Mucosa of rectum (tissue), 2 donors: Measurements from ENCODE around the gene TMEM185B.
A peak's percentile ranks its signal among the peaks of the same experiment; 100 is the strongest.
"Not testable (repeated sequence)": the region's sequence is repeated elsewhere in the genome, so short reads cannot be mapped to it uniquely, and the experiment has no call there.

Experiments used
- H3K27ac ChIP-seq, 2 donors: one replicate each; pipeline ENCODE4 v1.7.0; 2013; ENCODE audit warnings: inconsistent platforms in 2 of 2, low read depth in 2 of 2, low read length in 2 of 2
- H3K27me3 ChIP-seq, 2 donors: one replicate each; pipeline ENCODE4 v1.7.0; 2013; ENCODE audit warnings: low read length in 2 of 2; ENCODE audit not compliant: control insufficient read depth in 2 of 2, insufficient read depth in 2 of 2
- H3K36me3 ChIP-seq, 2 donors: one replicate each; pipeline ENCODE4 v1.7.0; 2013; ENCODE audit warnings: low read length in 2 of 2; ENCODE audit not compliant: control insufficient read depth in 2 of 2, insufficient read depth in 2 of 2
- H3K4me1 ChIP-seq, 2 donors: one replicate each; pipeline ENCODE4 v1.7.0; 2013; ENCODE audit warnings: low read length in 2 of 2, mild to moderate bottlenecking in 1 of 2; ENCODE audit not compliant: control insufficient read depth in 2 of 2, insufficient read depth in 2 of 2
- H3K4me3 ChIP-seq, 2 donors: one replicate each; pipeline ENCODE4 v1.7.0; 2013; ENCODE audit warnings: low read length in 2 of 2
- H3K9ac ChIP-seq, 2 donors: one replicate each; pipeline ENCODE4 v1.7.0; 2013; ENCODE audit warnings: low read length in 2 of 2, low read depth in 1 of 2, mild to moderate bottlenecking in 1 of 2
- H3K9me3 ChIP-seq, 2 donors: one replicate each; pipeline ENCODE4 v1.7.0; 2013; ENCODE audit warnings: low read length in 2 of 2; ENCODE audit not compliant: control insufficient read depth in 2 of 2
- donor health status: healthy.
- donor health status: Normal muscosa, but diverticular disease.

Gene TMEM185B

DNA sequence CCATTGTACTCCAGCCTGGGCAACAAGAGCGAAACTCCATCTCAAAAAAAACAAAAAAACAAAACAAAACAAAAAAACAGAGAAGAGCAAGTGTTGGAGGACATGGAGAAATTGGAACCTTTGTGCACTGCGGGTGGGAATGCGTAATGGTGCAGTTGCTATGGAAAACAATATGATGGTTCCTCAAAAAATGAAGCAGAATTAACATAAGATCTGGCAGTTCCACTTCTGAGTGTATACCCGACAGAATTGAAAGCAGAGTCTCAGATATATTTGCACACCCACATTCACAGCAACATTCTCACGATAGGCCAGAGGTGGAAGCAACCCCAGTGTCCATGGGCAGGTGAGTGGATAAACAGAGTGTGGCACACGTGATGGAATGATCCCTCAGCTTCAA lies 18.5 kb upstream of the TMEM185B start:
- Histone ChIP-seq H3K27ac (no peak overlapping the region), H3K9ac (no peak overlapping the region), H3K4me1 (peaks cover 40 to 46% of the 10 kb centered on the region in 2 donors)

DNA sequence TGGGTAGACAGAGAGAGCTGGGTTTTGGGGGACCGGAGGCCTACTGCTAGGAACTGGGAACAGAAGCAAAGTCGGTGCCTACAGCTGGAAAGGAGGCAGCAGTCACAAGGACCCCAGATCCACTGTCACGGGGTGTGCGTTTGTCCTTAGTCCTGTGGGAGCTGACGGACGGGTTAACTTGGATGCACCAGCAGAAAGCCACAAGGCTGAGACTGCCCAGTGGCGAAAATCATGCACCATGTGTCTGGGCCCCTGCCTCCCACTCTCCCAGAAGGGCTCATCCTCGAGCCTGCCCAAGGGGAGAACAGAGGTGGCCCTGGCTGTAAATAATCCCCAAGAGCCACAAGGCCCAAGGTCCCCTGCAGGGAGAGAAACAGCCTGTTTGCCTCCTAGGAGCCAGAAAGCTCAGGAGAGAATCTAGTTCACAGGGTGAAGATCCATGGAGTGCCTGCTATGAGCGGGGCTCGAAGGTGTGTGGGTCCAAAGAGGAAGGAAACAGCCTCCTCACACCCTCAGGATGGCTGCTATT lies 17.8 kb upstream of the TMEM185B start:
- H3K27ac ChIP-seq: no peak overlapping the region

More for the DNA sequence above, 18.5 kb upstream of the TMEM185B start:
- H3K36me3 ChIP-seq: no peaks in the 10 kb centered on the region
- H3K27me3 ChIP-seq: no peaks in the 10 kb centered on the region
- H3K9me3 ChIP-seq: no peaks in the 10 kb centered on the region
- H3K4me3 ChIP-seq: no peak overlapping the region

DNA sequence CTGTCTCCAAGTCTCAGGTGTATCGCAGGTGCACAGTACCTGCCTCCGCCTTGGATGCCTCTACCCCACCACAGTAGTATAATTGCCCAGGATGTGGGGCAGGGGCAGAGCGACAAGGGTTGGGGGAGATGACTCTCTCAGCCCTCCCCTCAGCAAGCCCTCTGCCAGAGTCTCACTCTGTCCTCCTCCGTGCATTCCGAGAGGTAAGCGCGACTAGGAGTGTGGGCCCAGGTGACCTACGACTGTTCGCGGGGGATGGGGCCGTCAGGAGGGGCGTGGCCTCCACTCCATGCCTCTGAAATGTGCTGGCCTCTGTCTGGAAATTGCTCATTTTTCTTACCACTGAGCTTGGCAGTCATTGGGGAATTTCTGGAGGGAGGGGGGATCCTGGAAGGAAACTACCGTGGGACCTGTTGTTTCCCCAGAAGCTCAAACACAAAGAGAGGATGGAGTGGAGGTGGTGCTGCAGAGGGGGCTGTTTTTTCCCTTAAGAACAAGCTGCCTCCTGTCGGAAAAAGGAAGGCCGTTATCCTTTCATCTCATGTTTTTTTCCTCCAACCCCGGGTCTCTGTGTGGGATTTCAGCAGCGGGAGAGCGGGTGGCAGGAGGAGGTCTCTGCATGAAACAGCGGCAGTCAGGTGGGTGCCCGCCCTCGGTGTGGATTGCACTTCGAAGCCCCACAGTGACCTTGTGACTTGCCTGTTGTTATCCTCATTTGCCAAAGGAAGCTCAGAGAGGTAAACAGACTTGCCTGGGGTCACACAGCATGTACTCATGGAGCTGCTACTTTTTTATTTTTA lies 16.5 kb upstream of the TMEM185B start:
- no peaks in the 10 kb centered on the region for H3K27me3 ChIP-seq
- H3K4me3 ChIP-seq: no peak overlapping the region
- H3K4me1 ChIP-seq: peaks cover 28% of the 10 kb centered on the region in 2 donors
- peak overlapping the region; percentile 76 to 90 for H3K27ac ChIP-seq
- peak overlapping the region in 1 of 2 donors; percentile 50 for H3K9ac ChIP-seq
- no peaks in the 10 kb centered on the region for H3K36me3 ChIP-seq
- H3K9me3 ChIP-seq: no peaks in the 10 kb centered on the region

More for the DNA sequence above, 17.8 kb upstream of the TMEM185B start:
- Histone ChIP-seq H3K36me3 (no peaks in the 10 kb centered on the region), H3K9ac (no peak overlapping the region), H3K9me3 (no peaks in the 10 kb centered on the region), H3K27me3 (no peaks in the 10 kb centered on the region), H3K4me1 (peaks cover 34 to 40% of the 10 kb centered on the region in 2 donors), H3K4me3 (no peak overlapping the region)

DNA sequence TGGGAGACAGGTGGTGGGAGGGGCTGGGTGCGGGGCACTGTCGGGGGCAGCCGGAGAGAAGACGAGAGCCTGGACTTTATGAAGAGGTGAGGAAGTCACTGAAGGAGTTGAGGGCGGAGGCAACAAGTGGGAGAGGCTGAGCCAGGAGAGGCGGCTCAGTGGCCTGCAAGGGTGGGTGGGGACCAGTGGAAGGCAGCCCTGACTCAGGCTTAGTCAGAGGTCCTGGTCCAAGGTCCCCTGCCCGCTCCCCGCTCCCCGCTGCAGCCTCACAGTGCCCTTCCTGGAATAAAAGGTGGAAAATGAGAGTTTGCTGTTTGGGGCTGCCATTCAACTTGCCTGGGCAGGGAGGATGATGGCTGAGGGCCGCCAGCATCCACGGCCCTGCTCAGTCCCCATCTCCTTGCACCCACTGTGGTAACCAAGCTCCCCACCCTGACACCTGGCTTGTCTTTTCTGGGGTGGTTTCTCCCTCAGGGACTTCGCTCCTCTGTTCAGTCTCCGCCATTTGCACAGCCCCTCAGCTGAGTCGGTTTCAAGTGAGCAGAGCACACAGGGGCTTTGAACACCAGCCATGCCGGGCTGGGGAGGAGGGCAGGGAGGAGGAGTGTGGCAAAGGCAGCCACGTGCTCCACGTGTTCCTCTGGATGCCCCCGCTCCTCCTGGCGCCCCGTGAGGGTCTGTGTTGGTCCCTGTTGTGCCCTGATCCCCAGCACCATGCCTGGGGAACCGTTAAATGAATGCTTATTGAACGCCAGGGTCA lies 15.7 kb upstream of the TMEM185B start:
- H3K27ac ChIP-seq: peak overlapping the region; percentile 76 to 90
- H3K9me3 ChIP-seq: no peaks in the 10 kb centered on the region
- H3K36me3 ChIP-seq: no peaks in the 10 kb centered on the region
- peak overlapping the region in 1 of 2 donors; percentile 63 for H3K9ac ChIP-seq
- peak overlapping the region in 1 of 2 donors; percentile 21 for H3K4me3 ChIP-seq
- no peaks in the 10 kb centered on the region for H3K27me3 ChIP-seq
- H3K4me1 ChIP-seq: peaks cover 23 to 24% of the 10 kb centered on the region in 2 donors

DNA sequence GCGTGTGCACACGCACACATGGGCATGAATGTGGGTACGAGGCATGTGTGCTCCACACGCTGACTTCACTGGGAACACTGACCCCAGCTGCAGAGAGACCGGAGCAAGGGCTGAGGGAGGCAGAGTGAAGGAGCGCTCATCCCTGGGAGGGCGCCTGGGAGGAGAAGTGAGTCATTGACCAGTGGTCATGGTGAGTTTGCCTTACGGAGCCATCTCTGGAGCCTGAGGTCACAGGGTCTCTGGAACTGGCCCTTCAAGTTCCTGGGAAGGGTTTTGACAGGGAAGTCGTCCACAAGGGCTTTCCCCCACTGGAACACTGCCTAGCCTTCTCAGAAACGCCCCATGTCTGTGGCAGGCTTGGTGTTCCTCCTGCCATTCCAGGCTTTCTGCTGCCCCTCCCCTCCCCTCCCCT lies 14.3 kb upstream of the TMEM185B start:
- Histone ChIP-seq H3K36me3 (no peaks in the 10 kb centered on the region), H3K27me3 (no peaks in the 10 kb centered on the region), H3K27ac (peak overlapping the region; percentile 76 to 90), H3K9me3 (no peaks in the 10 kb centered on the region), H3K4me1 (peaks cover 21 to 26% of the 10 kb centered on the region in 2 donors), H3K9ac (no peak overlapping the region), H3K4me3 (no peak overlapping the region)

DNA sequence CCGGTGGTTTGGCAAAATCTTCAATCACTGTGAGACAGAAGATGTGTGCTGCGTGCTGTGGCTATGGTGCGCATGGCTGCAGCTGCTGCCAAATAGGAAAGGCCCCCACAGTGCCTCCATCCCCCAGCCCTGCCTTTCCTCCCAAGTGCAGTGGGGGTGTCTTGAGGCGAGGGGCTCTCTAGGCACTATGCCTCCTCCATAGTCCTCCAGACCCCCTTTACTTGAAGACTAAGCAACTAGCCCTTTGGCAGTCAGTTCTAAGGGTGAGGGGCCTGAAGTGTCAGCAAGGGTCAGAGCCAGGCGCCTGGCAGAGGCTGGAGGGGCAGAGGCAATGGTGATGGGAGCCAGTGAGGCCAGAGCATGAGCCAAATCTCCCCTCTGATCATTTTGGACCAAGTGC lies 13.6 kb upstream of the TMEM185B start:
- Histone ChIP-seq H3K9ac (no peak overlapping the region), H3K36me3 (no peaks in the 10 kb centered on the region), H3K27ac (no peak overlapping the region), H3K4me1 (peaks cover 27 to 29% of the 10 kb centered on the region in 2 donors), H3K9me3 (no peaks in the 10 kb centered on the region), H3K4me3 (no peak overlapping the region), H3K27me3 (no peaks in the 10 kb centered on the region)

DNA sequence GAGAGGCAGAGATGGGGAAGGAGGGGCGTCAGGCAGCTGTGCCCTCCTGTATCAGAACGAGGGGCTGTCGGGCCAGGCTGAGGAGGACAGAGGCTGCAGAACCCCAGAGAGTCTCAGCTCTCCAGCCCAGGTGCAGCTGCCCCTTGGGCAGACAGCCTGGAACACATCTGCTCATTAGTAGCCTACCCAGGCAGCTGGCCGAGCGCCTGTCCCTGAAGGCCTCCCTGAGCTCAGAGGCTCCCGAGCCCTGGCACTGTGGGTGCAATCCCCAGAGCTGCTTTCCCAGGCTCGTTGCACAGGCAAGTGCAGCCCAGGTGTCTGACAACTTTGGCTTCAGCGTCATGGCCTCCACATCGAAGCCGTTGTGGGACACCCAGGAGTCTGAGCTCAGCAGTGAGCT lies 13.1 kb upstream of the TMEM185B start:
- no peaks in the 10 kb centered on the region for H3K9me3 ChIP-seq
- H3K27me3 ChIP-seq: no peaks in the 10 kb centered on the region
- no peak overlapping the region for H3K27ac ChIP-seq
- H3K9ac ChIP-seq: no peak overlapping the region
- no peak overlapping the region for H3K4me3 ChIP-seq
- H3K4me1 ChIP-seq: peaks cover 28 to 29% of the 10 kb centered on the region in 2 donors
- H3K36me3 ChIP-seq: no peaks in the 10 kb centered on the region

DNA sequence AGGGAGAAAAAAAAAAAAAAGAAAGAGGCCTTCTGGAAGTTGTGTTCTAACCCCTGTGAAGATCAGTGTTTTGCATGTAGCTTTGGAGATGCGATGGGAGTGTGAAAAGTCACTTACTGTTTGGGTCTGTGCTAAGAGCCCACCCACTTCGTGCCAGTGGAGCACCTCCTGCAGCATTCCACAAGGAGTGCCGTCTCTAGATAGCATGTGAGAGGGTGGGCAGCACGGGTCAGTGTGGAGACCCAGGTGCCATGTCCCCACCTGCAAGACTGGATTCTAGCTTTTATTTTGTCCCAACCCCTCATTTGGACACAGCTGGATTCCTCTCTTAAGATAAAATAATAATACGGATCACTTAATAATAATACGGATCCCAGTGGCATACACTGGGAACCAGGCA lies 12.5 kb upstream of the TMEM185B start:
- Histone ChIP-seq H3K4me3 (no peak overlapping the region), H3K4me1 (peaks cover 34% of the 10 kb centered on the region in 2 donors), H3K9ac (no peak overlapping the region), H3K9me3 (no peaks in the 10 kb centered on the region), H3K27me3 (no peaks in the 10 kb centered on the region), H3K36me3 (no peaks in the 10 kb centered on the region), H3K27ac (no peak overlapping the region)

DNA sequence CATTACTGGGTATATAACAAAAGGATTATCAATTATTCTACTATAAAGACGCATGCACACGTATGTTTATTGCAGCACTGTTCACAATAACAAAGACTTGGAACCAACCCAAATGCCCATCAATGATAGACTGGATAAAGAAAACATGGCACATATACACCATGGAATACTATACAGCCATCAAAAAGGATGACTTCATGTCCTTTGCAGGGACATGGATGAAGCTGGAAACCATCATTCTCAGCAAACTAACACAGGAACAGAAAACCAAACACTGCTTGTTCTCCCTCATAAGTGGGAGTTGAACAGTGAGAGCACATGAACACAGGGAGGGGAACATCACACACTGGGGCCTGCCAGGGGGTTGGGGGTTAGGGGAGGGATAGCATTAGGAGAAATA lies 12.0 kb upstream of the TMEM185B start:
- H3K27ac ChIP-seq, H3K36me3 ChIP-seq, H3K27me3 ChIP-seq, H3K4me3 ChIP-seq, H3K9me3 ChIP-seq, H3K9ac ChIP-seq: not testable (repeated sequence)
- peaks cover 37 to 39% of the 10 kb centered on the region in 2 donors for H3K4me1 ChIP-seq

DNA sequence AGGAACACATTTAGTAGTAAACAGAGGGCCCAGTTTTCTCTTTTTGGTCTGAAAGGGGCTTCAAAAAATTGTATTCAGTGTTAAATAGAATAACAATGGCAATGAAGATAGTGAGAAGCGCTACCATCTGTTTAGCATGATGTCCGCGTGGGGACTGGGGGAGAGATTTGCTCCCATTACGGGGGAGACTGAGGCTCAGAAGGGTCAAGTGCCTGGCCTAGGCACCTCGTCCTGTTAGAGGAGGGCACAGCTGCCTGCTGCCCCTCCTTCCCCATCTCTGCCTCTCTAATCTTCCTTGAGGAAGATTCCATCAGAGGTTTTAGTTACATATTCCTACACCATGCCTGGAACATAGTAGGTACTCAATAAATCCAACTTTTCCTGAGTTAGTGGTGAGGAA lies 10.1 kb upstream of the TMEM185B start:
- Histone ChIP-seq H3K36me3 (no peaks in the 10 kb centered on the region), H3K27ac (peak overlapping the region in 1 of 2 donors; percentile 80), H3K9ac (no peak overlapping the region), H3K4me1 (peaks cover 27 to 33% of the 10 kb centered on the region in 2 donors), H3K27me3 (no peaks in the 10 kb centered on the region), H3K9me3 (no peaks in the 10 kb centered on the region), H3K4me3 (no peak overlapping the region)
